Endothelial cell (in vitro differentiated cells): ENCODE results near the gene TLE4. TPM values are rescaled to one million over a fixed set of nuclear protein-coding genes. Genes with fewer than 3 reads are reported as not detected.
A peak's percentile ranks its signal among the peaks of the same experiment; 100 is the strongest.

Experiments used
- DNase-seq: peaks from one replicate; pipeline ENCODE4 v3.0.0; 2021; ENCODE audit warnings: low spot score
- H3K27ac Mint-ChIP-seq: one replicate; pipeline ENCODE4 v1.8.0; 2021; ENCODE audit warnings: mixed read lengths, inconsistent platforms; ENCODE audit not compliant: unreplicated experiment
- H3K27me3 Mint-ChIP-seq: one replicate; pipeline ENCODE4 v1.8.0; 2021; ENCODE audit warnings: mild to moderate bottlenecking, moderate library complexity, mixed read lengths, inconsistent platforms; ENCODE audit not compliant: unreplicated experiment
- H3K36me3 Mint-ChIP-seq: one replicate; pipeline ENCODE4 v1.8.0; 2021; ENCODE audit warnings: mild to moderate bottlenecking, low read depth, mixed read lengths, inconsistent platforms; ENCODE audit not compliant: unreplicated experiment
- H3K4me1 Mint-ChIP-seq: one replicate; pipeline ENCODE4 v1.8.0; 2021; ENCODE audit warnings: mild to moderate bottlenecking, mixed read lengths, inconsistent platforms; ENCODE audit not compliant: unreplicated experiment
- H3K4me3 Mint-ChIP-seq: one replicate; pipeline ENCODE4 v1.8.0; 2021; ENCODE audit warnings: mild to moderate bottlenecking, mixed read lengths, inconsistent platforms; ENCODE audit not compliant: unreplicated experiment
- H3K9me3 Mint-ChIP-seq: one replicate; pipeline ENCODE4 v1.8.0; 2021; ENCODE audit warnings: mixed read lengths, inconsistent platforms; ENCODE audit not compliant: unreplicated experiment
- long read RNA-seq: library from polyadenylated mRNA; unstranded; transcript quantifications from one replicate; pipeline ENCODE4 v2.0.0, GENCODE V29; 2020; ENCODE audit not compliant: unreplicated experiment
- total RNA-seq: library from RNA; stranded (reverse); fragmentation: NEBNext Ultra II Directional; extraction: Animal tissue kit (Norgen Biotek cat#: 25700); gene quantifications from one replicate; pipeline ENCODE4 v1.2.1, GENCODE V29; 2021; ENCODE audit not compliant: unreplicated experiment
- TF ChIP-seq, protein P1 (sequence below): fragments of 200-600 bp; sonication (generic); IDR thresholded peaks from one replicate; pipeline ENCODE4 v1.5.0; 2021; ENCODE audit warnings: antibody characterized with exemption; ENCODE audit not compliant: unreplicated experiment

TLE4 gene
- total RNA-seq: 88.4 TPM
- long read RNA-seq, partial matches to known transcripts: 5 of 9 reads
- long read RNA-seq, other reads (novel, unspliced or antisense): 4 of 9 reads

DNA sequence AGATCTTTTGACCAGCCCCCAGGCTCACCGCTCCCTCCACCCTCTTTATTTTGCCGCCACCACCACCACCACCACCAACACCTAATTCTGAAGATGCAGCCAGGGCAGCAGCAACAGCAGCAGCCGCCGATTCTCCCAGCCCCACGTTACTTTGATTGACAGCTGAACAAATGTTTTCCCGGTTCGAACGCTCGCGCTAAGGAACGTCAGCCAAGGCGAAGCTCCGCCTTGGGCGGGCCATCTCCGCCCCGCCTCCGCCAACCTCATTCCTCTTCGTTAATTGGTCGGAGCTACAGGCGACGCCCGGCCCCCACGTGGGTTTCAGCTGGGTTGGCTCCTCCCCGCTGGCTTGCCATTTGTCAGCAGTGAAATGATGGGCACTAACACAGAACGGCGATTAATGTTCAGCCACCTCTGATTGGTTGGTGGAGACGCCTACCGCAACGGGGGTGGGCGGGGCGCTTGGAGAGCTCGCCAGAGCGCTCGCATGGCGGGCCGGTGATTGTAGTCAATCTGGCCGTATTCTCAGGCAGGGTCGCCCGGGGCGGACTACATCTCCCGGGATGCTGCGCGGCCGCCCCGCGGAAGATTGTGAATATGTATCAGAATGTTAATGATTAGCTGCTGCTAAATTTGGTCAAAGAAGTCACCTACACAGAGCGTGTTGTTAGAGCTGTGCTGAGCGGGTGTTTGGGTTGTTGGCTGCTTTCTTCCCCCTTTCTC, at the start of gene TLE4:
Gene TLE4, plus strand, starts transcription at position 657 of the 723 bp plus-strand sequence. CDS start 826 bp downstream, outside the sequence.
- Mint-ChIP-seq H3K9me3 (no peaks in the 10 kb centered on the region), H3K4me3 (peak within 1 kb of the TSS; percentile 71), H3K36me3 (peaks cover 8% of the 10 kb centered on the region)

DNA sequence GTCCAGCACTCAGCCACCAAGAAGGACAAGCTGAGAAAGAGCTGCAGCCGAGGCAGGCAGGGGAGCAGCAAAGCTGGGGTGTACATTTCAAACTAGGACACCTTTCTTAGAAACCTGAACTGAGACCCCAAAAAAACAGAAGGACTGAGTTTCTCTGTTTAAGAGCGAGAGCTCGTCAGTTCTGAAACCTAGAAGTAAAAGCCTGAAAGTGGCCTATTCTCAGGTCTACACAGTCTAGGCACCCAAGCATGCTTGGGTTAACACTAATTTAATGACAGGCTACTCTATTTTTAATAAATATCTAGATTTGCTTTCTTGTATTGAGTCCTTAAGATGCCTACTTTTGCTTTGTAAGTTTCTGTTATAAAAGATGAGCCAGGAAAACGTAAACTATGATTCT, 49.0 kb upstream of the TLE4 start:
- no peaks in the 10 kb centered on the region for H3K36me3 Mint-ChIP-seq
- H3K27me3 Mint-ChIP-seq: no peaks in the 10 kb centered on the region
- no peak for DNase-seq
- no peak overlapping the region for H3K4me3 Mint-ChIP-seq
- TF ChIP-seq, protein P1, sequence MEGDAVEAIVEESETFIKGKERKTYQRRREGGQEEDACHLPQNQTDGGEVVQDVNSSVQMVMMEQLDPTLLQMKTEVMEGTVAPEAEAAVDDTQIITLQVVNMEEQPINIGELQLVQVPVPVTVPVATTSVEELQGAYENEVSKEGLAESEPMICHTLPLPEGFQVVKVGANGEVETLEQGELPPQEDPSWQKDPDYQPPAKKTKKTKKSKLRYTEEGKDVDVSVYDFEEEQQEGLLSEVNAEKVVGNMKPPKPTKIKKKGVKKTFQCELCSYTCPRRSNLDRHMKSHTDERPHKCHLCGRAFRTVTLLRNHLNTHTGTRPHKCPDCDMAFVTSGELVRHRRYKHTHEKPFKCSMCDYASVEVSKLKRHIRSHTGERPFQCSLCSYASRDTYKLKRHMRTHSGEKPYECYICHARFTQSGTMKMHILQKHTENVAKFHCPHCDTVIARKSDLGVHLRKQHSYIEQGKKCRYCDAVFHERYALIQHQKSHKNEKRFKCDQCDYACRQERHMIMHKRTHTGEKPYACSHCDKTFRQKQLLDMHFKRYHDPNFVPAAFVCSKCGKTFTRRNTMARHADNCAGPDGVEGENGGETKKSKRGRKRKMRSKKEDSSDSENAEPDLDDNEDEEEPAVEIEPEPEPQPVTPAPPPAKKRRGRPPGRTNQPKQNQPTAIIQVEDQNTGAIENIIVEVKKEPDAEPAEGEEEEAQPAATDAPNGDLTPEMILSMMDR: no peak
- no peaks in the 10 kb centered on the region for H3K4me1 Mint-ChIP-seq
- no peak overlapping the region for H3K27ac Mint-ChIP-seq
- H3K9me3 Mint-ChIP-seq: no peaks in the 10 kb centered on the region

More for the DNA sequence above, at the start of gene TLE4:
- peak; percentile 98 for DNase-seq
- Mint-ChIP-seq H3K27ac (no peak within 1 kb of the TSS), H3K27me3 (peaks cover 7% of the 10 kb centered on the region), H3K4me1 (peaks cover 23% of the 10 kb centered on the region)
- TF ChIP-seq, protein P1: no peak

GRCh38 chr9:79524266-79524665, 47.5 kb upstream of the TLE4 start:
- Mint-ChIP-seq H3K27ac (no peak overlapping the region), H3K4me3 (no peak overlapping the region), H3K9me3 (no peaks in the 10 kb centered on the region), H3K36me3 (no peaks in the 10 kb centered on the region), H3K27me3 (no peaks in the 10 kb centered on the region), H3K4me1 (no peaks in the 10 kb centered on the region)
- TF ChIP-seq, protein P1: no peak
- DNase-seq: no peak

GRCh38 chr9:79526149-79526672, 45.6 kb upstream of the TLE4 start:
- no peak for DNase-seq
- Mint-ChIP-seq H3K27ac (no peak overlapping the region), H3K27me3 (no peaks in the 10 kb centered on the region), H3K4me1 (no peaks in the 10 kb centered on the region), H3K36me3 (no peaks in the 10 kb centered on the region), H3K4me3 (no peak overlapping the region), H3K9me3 (no peaks in the 10 kb centered on the region)
- TF ChIP-seq, protein P1: no peak

GRCh38 chr9:79535534-79535933, 36.2 kb upstream of the TLE4 start:
- Mint-ChIP-seq H3K27ac (no peak overlapping the region), H3K9me3 (no peaks in the 10 kb centered on the region), H3K4me3 (no peak overlapping the region), H3K36me3 (no peaks in the 10 kb centered on the region), H3K27me3 (peaks cover 2% of the 10 kb centered on the region), H3K4me1 (no peaks in the 10 kb centered on the region)
- DNase-seq: no peak
- TF ChIP-seq, protein P1: no peak
